Measurements from ENCODE around the gene PHYHD1.

DNA sequence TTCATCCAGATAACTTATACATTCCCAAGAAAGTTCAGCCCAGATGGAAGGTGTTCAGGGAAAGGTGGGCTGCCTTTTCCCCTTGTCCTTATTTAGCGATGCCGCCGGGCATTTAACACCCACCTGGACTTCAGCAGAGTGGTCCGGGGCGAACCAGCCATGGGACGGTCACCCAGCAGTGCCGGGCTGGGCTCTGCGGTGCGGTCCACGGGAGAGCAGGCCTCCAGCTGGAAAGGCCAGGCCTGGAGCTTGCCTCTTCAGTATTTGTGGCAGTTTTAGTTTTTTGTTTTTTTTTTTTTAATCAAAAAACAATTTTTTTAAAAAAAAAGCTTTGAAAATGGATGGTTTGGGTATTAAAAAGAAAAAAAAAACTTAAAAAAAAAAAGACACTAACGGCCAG lies 4.0 kb upstream of the PHYHD1 start:
- TF ChIP-seq, protein P1, sequence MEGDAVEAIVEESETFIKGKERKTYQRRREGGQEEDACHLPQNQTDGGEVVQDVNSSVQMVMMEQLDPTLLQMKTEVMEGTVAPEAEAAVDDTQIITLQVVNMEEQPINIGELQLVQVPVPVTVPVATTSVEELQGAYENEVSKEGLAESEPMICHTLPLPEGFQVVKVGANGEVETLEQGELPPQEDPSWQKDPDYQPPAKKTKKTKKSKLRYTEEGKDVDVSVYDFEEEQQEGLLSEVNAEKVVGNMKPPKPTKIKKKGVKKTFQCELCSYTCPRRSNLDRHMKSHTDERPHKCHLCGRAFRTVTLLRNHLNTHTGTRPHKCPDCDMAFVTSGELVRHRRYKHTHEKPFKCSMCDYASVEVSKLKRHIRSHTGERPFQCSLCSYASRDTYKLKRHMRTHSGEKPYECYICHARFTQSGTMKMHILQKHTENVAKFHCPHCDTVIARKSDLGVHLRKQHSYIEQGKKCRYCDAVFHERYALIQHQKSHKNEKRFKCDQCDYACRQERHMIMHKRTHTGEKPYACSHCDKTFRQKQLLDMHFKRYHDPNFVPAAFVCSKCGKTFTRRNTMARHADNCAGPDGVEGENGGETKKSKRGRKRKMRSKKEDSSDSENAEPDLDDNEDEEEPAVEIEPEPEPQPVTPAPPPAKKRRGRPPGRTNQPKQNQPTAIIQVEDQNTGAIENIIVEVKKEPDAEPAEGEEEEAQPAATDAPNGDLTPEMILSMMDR (IDR thresholded peaks at IDR 0.05) = no peak
- TF ChIP-seq POLR2A (IDR thresholded peaks at IDR 0.05) = no peak
